ENCODE measurements around the gene AATF.

DNA sequence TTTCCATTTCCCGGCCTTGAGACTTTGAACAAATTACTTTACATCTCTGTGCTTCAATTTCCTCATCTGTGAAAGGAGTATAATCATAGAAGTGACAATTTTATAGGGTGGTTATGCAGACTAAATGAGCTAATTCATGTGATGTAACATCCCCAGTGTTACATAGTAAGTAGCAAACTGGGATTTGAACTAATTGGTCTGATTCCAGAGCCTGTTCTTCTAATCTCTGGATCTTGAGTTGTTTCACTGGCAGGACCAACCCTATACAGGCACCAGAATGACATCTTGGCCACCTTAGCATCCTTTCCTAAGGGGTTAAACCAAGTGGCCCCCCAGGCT lies 77.7 kb downstream of the AATF start:
- TF ChIP-seq, protein P1, sequence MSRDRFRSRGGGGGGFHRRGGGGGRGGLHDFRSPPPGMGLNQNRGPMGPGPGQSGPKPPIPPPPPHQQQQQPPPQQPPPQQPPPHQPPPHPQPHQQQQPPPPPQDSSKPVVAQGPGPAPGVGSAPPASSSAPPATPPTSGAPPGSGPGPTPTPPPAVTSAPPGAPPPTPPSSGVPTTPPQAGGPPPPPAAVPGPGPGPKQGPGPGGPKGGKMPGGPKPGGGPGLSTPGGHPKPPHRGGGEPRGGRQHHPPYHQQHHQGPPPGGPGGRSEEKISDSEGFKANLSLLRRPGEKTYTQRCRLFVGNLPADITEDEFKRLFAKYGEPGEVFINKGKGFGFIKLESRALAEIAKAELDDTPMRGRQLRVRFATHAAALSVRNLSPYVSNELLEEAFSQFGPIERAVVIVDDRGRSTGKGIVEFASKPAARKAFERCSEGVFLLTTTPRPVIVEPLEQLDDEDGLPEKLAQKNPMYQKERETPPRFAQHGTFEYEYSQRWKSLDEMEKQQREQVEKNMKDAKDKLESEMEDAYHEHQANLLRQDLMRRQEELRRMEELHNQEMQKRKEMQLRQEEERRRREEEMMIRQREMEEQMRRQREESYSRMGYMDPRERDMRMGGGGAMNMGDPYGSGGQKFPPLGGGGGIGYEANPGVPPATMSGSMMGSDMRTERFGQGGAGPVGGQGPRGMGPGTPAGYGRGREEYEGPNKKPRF (IDR thresholded peaks at IDR 0.05; ENCODE audit: low read depth, low read length) = no peak
- no peak for TF ChIP-seq SRF (CRISPR knock-in tag; IDR thresholded peaks at IDR 0.05)
- TF ChIP-seq, protein P2, sequence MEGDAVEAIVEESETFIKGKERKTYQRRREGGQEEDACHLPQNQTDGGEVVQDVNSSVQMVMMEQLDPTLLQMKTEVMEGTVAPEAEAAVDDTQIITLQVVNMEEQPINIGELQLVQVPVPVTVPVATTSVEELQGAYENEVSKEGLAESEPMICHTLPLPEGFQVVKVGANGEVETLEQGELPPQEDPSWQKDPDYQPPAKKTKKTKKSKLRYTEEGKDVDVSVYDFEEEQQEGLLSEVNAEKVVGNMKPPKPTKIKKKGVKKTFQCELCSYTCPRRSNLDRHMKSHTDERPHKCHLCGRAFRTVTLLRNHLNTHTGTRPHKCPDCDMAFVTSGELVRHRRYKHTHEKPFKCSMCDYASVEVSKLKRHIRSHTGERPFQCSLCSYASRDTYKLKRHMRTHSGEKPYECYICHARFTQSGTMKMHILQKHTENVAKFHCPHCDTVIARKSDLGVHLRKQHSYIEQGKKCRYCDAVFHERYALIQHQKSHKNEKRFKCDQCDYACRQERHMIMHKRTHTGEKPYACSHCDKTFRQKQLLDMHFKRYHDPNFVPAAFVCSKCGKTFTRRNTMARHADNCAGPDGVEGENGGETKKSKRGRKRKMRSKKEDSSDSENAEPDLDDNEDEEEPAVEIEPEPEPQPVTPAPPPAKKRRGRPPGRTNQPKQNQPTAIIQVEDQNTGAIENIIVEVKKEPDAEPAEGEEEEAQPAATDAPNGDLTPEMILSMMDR (IDR thresholded peaks at IDR 0.05 in 2 of 3, conservative IDR thresholded peaks at IDR 0.05 in 1 of 3; ENCODE audit: insufficient read depth in 2 of 3, low read depth in 1 of 3, low read length in 3 of 3) = no peak
- TF ChIP-seq SMC3 (conservative IDR thresholded peaks at IDR 0.05; ENCODE audit: insufficient read depth, low read depth, low read length) = no peak
- TF ChIP-seq SIN3A (IDR thresholded peaks at IDR 0.05; ENCODE audit: borderline replicate concordance in 2 of 2, control insufficient read depth in 1 of 2, low read depth in 2 of 2, low read length in 2 of 2) = no peak
- TF ChIP-seq, protein P3, sequence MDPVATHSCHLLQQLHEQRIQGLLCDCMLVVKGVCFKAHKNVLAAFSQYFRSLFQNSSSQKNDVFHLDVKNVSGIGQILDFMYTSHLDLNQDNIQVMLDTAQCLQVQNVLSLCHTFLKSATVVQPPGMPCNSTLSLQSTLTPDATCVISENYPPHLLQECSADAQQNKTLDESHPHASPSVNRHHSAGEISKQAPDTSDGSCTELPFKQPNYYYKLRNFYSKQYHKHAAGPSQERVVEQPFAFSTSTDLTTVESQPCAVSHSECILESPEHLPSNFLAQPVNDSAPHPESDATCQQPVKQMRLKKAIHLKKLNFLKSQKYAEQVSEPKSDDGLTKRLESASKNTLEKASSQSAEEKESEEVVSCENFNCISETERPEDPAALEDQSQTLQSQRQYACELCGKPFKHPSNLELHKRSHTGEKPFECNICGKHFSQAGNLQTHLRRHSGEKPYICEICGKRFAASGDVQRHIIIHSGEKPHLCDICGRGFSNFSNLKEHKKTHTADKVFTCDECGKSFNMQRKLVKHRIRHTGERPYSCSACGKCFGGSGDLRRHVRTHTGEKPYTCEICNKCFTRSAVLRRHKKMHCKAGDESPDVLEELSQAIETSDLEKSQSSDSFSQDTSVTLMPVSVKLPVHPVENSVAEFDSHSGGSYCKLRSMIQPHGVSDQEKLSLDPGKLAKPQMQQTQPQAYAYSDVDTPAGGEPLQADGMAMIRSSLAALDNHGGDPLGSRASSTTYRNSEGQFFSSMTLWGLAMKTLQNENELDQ (CRISPR knock-in tag; IDR thresholded peaks at IDR 0.05; ENCODE audit: borderline replicate concordance) = no peak
- no peak for TF ChIP-seq POLR2A (conservative IDR thresholded peaks at IDR 0.05)
- TF ChIP-seq, protein P4, sequence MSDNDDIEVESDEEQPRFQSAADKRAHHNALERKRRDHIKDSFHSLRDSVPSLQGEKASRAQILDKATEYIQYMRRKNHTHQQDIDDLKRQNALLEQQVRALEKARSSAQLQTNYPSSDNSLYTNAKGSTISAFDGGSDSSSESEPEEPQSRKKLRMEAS (CRISPR knock-in tag; IDR thresholded peaks at IDR 0.05) = no peak
- TF ChIP-seq EP300 (IDR thresholded peaks at IDR 0.05; ENCODE audit: low read length) = no peak
